Epithelial cell of esophagus (primary cell): ENCODE data around the gene HBE1.

Experiments used
- DNase-seq: peaks from one replicate; pipeline ENCODE4 v3.0.0; 2010; ENCODE audit warnings: low read depth
- H3K4me3 ChIP-seq: 2 replicates; pipeline ENCODE4 v1.5.1; 2011; ENCODE audit warnings: mild to moderate bottlenecking, low read length, control low read depth
- TF ChIP-seq, protein P1 (sequence below): IDR thresholded peaks from 2 replicates; pipeline ENCODE4 v1.5.1; 2011; ENCODE audit warnings: low read depth, mild to moderate bottlenecking, low read length, control low read depth, inconsistent platforms; ENCODE audit not compliant: insufficient read depth; ENCODE audit errors: missing control alignments

HBE1 gene

DNA sequence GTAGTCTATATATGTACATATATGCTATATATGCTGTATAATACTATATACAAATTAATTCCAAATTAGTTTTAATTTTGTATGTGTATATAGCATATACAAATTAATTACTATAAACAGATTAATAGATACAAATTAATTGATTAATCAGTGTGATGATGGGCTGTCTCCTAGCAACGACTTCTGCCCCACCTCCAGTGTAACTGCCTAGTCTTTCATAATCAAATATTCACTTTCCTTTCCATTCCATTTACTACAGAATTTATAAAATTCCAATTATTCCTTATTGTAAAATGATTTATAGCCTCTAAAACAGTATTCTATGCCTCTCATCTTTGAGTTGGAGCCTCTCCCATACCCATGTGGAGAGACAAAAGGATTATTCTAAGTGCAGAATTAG, 36.4 kb downstream of the HBE1 start:
- DNase-seq = no peak
- TF ChIP-seq, protein P1, sequence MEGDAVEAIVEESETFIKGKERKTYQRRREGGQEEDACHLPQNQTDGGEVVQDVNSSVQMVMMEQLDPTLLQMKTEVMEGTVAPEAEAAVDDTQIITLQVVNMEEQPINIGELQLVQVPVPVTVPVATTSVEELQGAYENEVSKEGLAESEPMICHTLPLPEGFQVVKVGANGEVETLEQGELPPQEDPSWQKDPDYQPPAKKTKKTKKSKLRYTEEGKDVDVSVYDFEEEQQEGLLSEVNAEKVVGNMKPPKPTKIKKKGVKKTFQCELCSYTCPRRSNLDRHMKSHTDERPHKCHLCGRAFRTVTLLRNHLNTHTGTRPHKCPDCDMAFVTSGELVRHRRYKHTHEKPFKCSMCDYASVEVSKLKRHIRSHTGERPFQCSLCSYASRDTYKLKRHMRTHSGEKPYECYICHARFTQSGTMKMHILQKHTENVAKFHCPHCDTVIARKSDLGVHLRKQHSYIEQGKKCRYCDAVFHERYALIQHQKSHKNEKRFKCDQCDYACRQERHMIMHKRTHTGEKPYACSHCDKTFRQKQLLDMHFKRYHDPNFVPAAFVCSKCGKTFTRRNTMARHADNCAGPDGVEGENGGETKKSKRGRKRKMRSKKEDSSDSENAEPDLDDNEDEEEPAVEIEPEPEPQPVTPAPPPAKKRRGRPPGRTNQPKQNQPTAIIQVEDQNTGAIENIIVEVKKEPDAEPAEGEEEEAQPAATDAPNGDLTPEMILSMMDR = no peak
- no peak overlapping the region for H3K4me3 ChIP-seq

DNA sequence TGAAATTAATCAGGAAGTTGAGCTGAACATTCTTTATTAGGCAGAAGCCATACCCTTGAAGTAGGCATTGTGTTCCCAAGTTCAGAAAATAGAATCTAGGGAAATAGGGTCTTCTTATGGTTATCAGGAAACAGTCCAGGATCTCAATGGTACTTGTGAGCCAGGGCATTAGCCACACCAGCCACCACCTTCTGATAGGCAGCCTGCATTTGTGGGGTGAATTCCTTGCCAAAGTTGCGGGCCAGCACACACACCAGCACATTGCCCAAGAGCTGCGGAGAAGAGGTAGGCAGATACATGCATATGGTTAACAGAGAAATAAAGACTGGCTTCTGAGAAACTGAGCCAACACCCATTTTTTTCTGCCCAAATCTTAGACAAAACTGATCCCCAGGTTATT, 36.9 kb downstream of the HBE1 start:
- TF ChIP-seq, protein P1 = no peak
- H3K4me3 ChIP-seq = no peak overlapping the region
- DNase-seq = no peak

DNA sequence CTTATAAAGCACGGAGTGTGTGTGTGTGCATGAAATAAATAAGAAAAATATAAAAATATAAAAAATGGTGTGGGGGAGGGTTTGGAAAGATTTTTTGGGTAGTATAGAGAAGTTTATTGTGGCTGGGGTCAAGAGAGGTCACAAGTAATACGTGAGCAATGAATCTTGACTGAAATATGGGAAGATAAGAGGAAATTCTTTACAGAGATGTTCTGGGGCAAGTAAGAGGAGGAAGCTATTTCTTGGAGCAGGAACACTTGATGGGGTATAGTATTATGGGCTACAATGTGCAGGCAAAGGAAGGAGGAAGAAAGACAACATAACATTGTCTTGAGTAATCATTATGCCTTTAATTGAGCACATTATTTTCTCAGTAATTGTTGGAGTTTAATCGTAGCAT, 37.6 kb downstream of the HBE1 start:
- no peak for DNase-seq
- H3K4me3 ChIP-seq = no peak overlapping the region
- TF ChIP-seq, protein P1 = no peak

DNA sequence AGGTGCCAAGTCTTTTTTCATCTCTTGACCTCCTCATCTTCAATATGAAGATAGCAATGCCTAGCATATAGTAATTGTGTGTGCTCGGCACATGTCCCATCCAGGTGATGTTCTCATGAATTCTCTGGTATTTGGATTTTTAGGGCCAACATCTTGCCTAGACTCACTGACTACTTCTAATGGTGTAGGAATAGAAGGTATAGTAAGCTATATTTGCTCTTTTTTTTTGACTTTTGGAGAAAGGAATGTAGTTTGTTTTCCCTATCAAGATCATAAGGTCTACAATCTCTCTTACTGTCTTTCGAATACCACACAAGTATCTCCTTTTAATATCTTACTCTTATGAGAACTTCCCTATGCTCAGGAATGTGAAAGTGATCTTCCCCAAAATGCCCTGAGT, 38.6 kb downstream of the HBE1 start:
- TF ChIP-seq, protein P1 = no peak
- no peak overlapping the region for H3K4me3 ChIP-seq
- no peak for DNase-seq

DNA sequence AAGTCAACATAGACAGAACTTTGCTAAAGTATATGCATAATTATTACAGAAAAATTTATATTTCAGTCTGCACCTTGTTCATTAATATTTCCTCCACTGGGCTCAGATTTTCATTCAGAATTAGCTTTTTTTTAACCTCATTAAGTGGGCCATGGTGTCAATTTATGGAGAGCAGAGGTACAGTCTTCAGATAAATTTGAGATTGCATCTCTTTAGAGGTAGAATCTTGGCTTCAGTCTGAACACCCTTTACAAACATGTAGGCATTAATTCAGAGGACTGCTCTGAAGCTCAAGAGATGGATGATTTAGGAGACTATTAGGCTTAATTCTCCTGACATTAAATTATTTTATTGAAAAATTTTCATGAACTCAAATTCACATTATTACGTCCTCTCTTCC, 39.5 kb downstream of the HBE1 start:
- H3K4me3 ChIP-seq = no peak overlapping the region
- DNase-seq = no peak
- TF ChIP-seq, protein P1 = no peak

GRCh38 chr11:5229796-5230195, 39.9 kb downstream of the HBE1 start:
- no peak for DNase-seq
- H3K4me3 ChIP-seq = no peak overlapping the region
- TF ChIP-seq, protein P1 = no peak

DNA sequence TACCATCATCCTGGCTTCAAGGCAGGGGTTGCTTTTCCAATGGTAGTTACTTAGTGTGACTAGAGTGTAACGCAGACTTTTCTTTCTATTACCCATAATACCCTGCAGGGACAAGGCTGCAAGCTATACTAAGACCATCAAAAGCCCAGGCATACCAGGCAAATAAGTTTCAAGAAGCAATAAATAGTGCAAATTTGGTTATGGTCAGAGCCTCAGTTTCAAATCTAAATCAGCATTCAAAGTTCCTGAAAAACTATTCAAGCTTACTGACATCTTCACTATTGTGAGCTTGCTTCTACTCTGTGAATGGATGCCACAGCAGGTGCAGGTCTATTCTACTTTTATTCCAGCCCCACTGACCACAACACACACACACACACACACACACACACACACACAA, 40.4 kb downstream of the HBE1 start:
- no peak overlapping the region for H3K4me3 ChIP-seq
- no peak for DNase-seq
- TF ChIP-seq, protein P1 = no peak
